ENCODE data around the gene PPP2R5C. TPM values are rescaled to one million over a fixed set of nuclear protein-coding genes. Genes with fewer than 3 reads are reported as not detected.
"Not testable (repeated sequence)": the region's sequence is repeated elsewhere in the genome, so short reads cannot be mapped to it uniquely, and the experiment has no call there.

The PPP2R5C gene
- polyA plus RNA-seq, 1 donor = 59.1 TPM

- DNase-seq (ENCODE audit: low read depth) = no peak
Measured at GRCh38 chr14:101727611-101728366, 33.7 kb upstream of the PPP2R5C start.

- no peak for DNase-seq (ENCODE audit: low read depth)
Measured at GRCh38 chr14:101728367-101728742, 33.2 kb upstream of the PPP2R5C start.

- DNase-seq (ENCODE audit: low read depth) = no peak
Measured at GRCh38 chr14:101729382-101729781, 32.1 kb upstream of the PPP2R5C start.

- DNase-seq (ENCODE audit: low read depth) = not testable (repeated sequence)
Measured at GRCh38 chr14:101730157-101730556, 31.4 kb upstream of the PPP2R5C start.

- DNase-seq (ENCODE audit: low read depth) = no peak
Measured at GRCh38 chr14:101730626-101731186, 30.8 kb upstream of the PPP2R5C start.

- no peak for DNase-seq (ENCODE audit: low read depth)
Measured at GRCh38 chr14:101731187-101732080, 30.1 kb upstream of the PPP2R5C start.

GRCh38 chr14:101732118-101732517 is 29.4 kb upstream of the PPP2R5C start:
- no peak for DNase-seq (ENCODE audit: low read depth)

GRCh38 chr14:101733211-101733610 is 28.3 kb upstream of the PPP2R5C start:
- DNase-seq (ENCODE audit: low read depth) = no peak

- no peak for DNase-seq (ENCODE audit: low read depth)
Measured at GRCh38 chr14:101734246-101734847, 27.2 kb upstream of the PPP2R5C start.

- DNase-seq (ENCODE audit: low read depth) = no peak
Measured at GRCh38 chr14:101735453-101735852, 26.1 kb upstream of the PPP2R5C start.

- no peak for DNase-seq (ENCODE audit: low read depth)
Measured at GRCh38 chr14:101736071-101736470, 25.4 kb upstream of the PPP2R5C start.

- no peak for DNase-seq (ENCODE audit: low read depth)
Measured at GRCh38 chr14:101736585-101736984, 24.9 kb upstream of the PPP2R5C start.

GRCh38 chr14:101737414-101738339 is 23.8 kb upstream of the PPP2R5C start:
- no peak for DNase-seq (ENCODE audit: low read depth)

- no peak for DNase-seq (ENCODE audit: low read depth)
Measured at GRCh38 chr14:101738703-101739320, 22.7 kb upstream of the PPP2R5C start.

- no peak for DNase-seq (ENCODE audit: low read depth)
Measured at GRCh38 chr14:101739446-101740141, 21.9 kb upstream of the PPP2R5C start.

- DNase-seq (ENCODE audit: low read depth) = no peak
Measured at GRCh38 chr14:101740981-101741380, 20.5 kb upstream of the PPP2R5C start.

GRCh38 chr14:101743701-101744100 is 17.8 kb upstream of the PPP2R5C start:
- no peak for DNase-seq (ENCODE audit: low read depth)

- not testable (repeated sequence) for DNase-seq (ENCODE audit: low read depth)
Measured at GRCh38 chr14:101744382-101744781, 17.1 kb upstream of the PPP2R5C start.

GRCh38 chr14:101749756-101750155 is 11.8 kb upstream of the PPP2R5C start:
- not testable (repeated sequence) for DNase-seq (ENCODE audit: low read depth)

- DNase-seq (ENCODE audit: low read depth) = no peak
Measured at GRCh38 chr14:101754893-101755292, 6.6 kb upstream of the PPP2R5C start.
